ENCODE data around the gene TM9SF3. TPM values are rescaled to one million over a fixed set of nuclear protein-coding genes. Genes with fewer than 3 reads are reported as not detected.

TM9SF3 gene
- total RNA-seq, 1 experiment from 2014 or later, result 125 TPM

- peak; percentile 91 for DNase-seq (ENCODE audit: low spot score)
Observed at GRCh38 chr10:96513698-96514561, 72.9 kb downstream of the TM9SF3 start, which contains the start of gene TLL2. Gene TLL2, minus strand, starts transcription at chr10:96513926. Its CDS starts 241 bp downstream, at chr10:96513685.

GRCh38 chr10:96513305-96513697 lies 73.5 kb downstream of the TM9SF3 start:
- Histone ChIP-seq H3K4me3 (ENCODE audit: low read depth, low read length, poor library complexity, severe bottlenecking) (peak overlapping the region; percentile 50), H3K9me3 (ENCODE audit: low read depth, low read length, poor library complexity, severe bottlenecking) (no peaks in the 10 kb centered on the region), H3K4me1 (ENCODE audit: insufficient read depth, low read length, poor library complexity, severe bottlenecking) (peaks cover 6% of the 10 kb centered on the region), H3K27ac (ENCODE audit: low read depth, low read length, poor library complexity, severe bottlenecking) (no peak overlapping the region), H3K36me3 (ENCODE audit: insufficient read depth, low read length, poor library complexity, severe bottlenecking) (no peaks in the 10 kb centered on the region), H3K27me3 (replicated peaks; ENCODE audit: insufficient read depth, low read depth, low read length, poor library complexity) (peaks cover 23% of the 10 kb centered on the region)
- TF ChIP-seq CTCF (conservative IDR thresholded peaks at IDR 0.05; ENCODE audit: low read depth, low read length) (no peak), EZH2 (IDR thresholded peaks at IDR 0.05; ENCODE audit: borderline replicate concordance, low read depth, low read length, poor library complexity, severe bottlenecking) (no peak)
- ChIA-PET CTCF (interaction anchor here (0.8 to 1.5 kb wide), 3 partner anchors 83 to 138 kb away, joined by 3 to 4 read pairs (median 3); no protein-coding TSS in a partner anchor), POLR2A (ENCODE audit: low non-redundant PET) (no interaction called here)
- intact Hi-C loops (cut with micrococcal nuclease; ENCODE audit: unreplicated experiment), result no loop called here
- DNase-seq (ENCODE audit: low spot score), result no peak
- BruUV-seq (replicated peaks), result no TSS peak

More at GRCh38 chr10:96513698-96514561, 72.9 kb downstream of the TM9SF3 start, which contains the start of gene TLL2:
- POLR2A ChIA-PET (ENCODE audit: low non-redundant PET), result interaction anchor here (0.6 kb wide), 1 partner anchor 40 kb away, joined by 4 read pairs; no protein-coding TSS in a partner anchor
- TF ChIP-seq CTCF (conservative IDR thresholded peaks at IDR 0.05; ENCODE audit: low read depth, low read length) (peak; percentile 72), EZH2 (IDR thresholded peaks at IDR 0.05; ENCODE audit: borderline replicate concordance, low read depth, low read length, poor library complexity, severe bottlenecking) (no peak)
- peak within 1 kb of the TSS; percentile 50 for H3K4me3 ChIP-seq (ENCODE audit: low read depth, low read length, poor library complexity, severe bottlenecking)
- no TSS peak for BruUV-seq (replicated peaks)
- H3K27ac ChIP-seq (ENCODE audit: low read depth, low read length, poor library complexity, severe bottlenecking), result no peak within 1 kb of the TSS
- peaks cover 6% of the 10 kb centered on the region for H3K4me1 ChIP-seq (ENCODE audit: insufficient read depth, low read length, poor library complexity, severe bottlenecking)
- peaks cover 23% of the 10 kb centered on the region for H3K27me3 ChIP-seq (replicated peaks; ENCODE audit: insufficient read depth, low read depth, low read length, poor library complexity)
- CTCF ChIA-PET, result interaction anchor here (0.8 to 1.5 kb wide), 4 partner anchors 83 to 143 kb away, joined by 3 to 6 read pairs (median 4); no protein-coding TSS in a partner anchor
- H3K9me3 ChIP-seq (ENCODE audit: low read depth, low read length, poor library complexity, severe bottlenecking), result no peaks in the 10 kb centered on the region
- intact Hi-C loops (cut with micrococcal nuclease; ENCODE audit: unreplicated experiment), result no loop called here
- H3K36me3 ChIP-seq (ENCODE audit: insufficient read depth, low read length, poor library complexity, severe bottlenecking), result no peaks in the 10 kb centered on the region

- peaks cover 23% of the 10 kb centered on the region for H3K27me3 ChIP-seq (replicated peaks; ENCODE audit: insufficient read depth, low read depth, low read length, poor library complexity)
- TF ChIP-seq EZH2 (IDR thresholded peaks at IDR 0.05; ENCODE audit: borderline replicate concordance, low read depth, low read length, poor library complexity, severe bottlenecking), result no peak
- no peak for TF ChIP-seq CTCF (conservative IDR thresholded peaks at IDR 0.05; ENCODE audit: low read depth, low read length)
- DNase-seq (ENCODE audit: low spot score), result peak; percentile 49
- H3K4me1 ChIP-seq (ENCODE audit: insufficient read depth, low read length, poor library complexity, severe bottlenecking), result peaks cover 6% of the 10 kb centered on the region
- POLR2A ChIA-PET (ENCODE audit: low non-redundant PET), result no interaction called here
- no peak overlapping the region for H3K27ac ChIP-seq (ENCODE audit: low read depth, low read length, poor library complexity, severe bottlenecking)
- intact Hi-C loops (cut with micrococcal nuclease; ENCODE audit: unreplicated experiment), result no loop called here
- H3K9me3 ChIP-seq (ENCODE audit: low read depth, low read length, poor library complexity, severe bottlenecking), result no peaks in the 10 kb centered on the region
- H3K4me3 ChIP-seq (ENCODE audit: low read depth, low read length, poor library complexity, severe bottlenecking), result peak overlapping the region; percentile 50
- CTCF ChIA-PET, result interaction anchor here (1.1 kb wide), 1 partner anchor 116 kb away, joined by 3 read pairs; no protein-coding TSS in a partner anchor
- H3K36me3 ChIP-seq (ENCODE audit: insufficient read depth, low read length, poor library complexity, severe bottlenecking), result no peaks in the 10 kb centered on the region
- BruUV-seq (replicated peaks), result no TSS peak
Observed at GRCh38 chr10:96512524-96513304, 74.1 kb downstream of the TM9SF3 start.

All from A673 (cell line).